Keratinocyte (primary cell): Measurements from ENCODE around the gene CRKL. TPM values are rescaled to one million over a fixed set of nuclear protein-coding genes. Genes with fewer than 3 reads are reported as not detected.

Experiments
- DNase-seq: peaks from one replicate; pipeline ENCODE4 v3.0.0-alpha.2; 2011; ENCODE audit warnings: low read depth, missing footprints, low spot score
- FAIRE-seq: peaks from 2 replicates; lab custom pipeline; 2011; peaks lifted over from hg19 to GRCh38; lab: Jason Lieb, UNC
- H2AFZ ChIP-seq: 2 replicates; pipeline ENCODE4 v1.6.0; 2012; ENCODE audit warnings: low read length, control low read depth, inconsistent platforms; ENCODE audit not compliant: control insufficient read depth
- H3K27ac ChIP-seq: 2 replicates; pipeline ENCODE4 v1.5.1; 2011; ENCODE audit warnings: low read length; ENCODE audit not compliant: control insufficient read depth, insufficient read depth
- H3K27me3 ChIP-seq: 3 replicates; pipeline ENCODE4 v1.6.0; 2011; ENCODE audit warnings: low read length; ENCODE audit not compliant: control insufficient read depth, insufficient read depth; ENCODE audit errors: extremely low read depth
- H3K36me3 ChIP-seq, 2 experiments: 2 replicates in 1 of 2; 3 replicates in 1 of 2; pipeline ENCODE4 v1.5.1; 2011; ENCODE audit warnings: low read length in 2 of 2, mild to moderate bottlenecking in 1 of 2; ENCODE audit not compliant: control insufficient read depth in 2 of 2, insufficient read depth in 2 of 2; ENCODE audit errors: extremely low read depth in 1 of 2
- H3K4me1 ChIP-seq: 3 replicates; pipeline ENCODE4 v1.5.1; 2011; ENCODE audit warnings: low read length; ENCODE audit not compliant: control insufficient read depth, insufficient read depth; ENCODE audit errors: extremely low read depth
- H3K4me2 ChIP-seq: 3 replicates; pipeline ENCODE4 v1.6.0; 2011; ENCODE audit warnings: low read depth, low read length; ENCODE audit not compliant: control insufficient read depth, insufficient read depth; ENCODE audit errors: extremely low read depth
- H3K4me3 ChIP-seq, 3 experiments: fragments of 200-600 bp in 1 of 3; sonication (generic) in 1 of 3; 2 replicates in 2 of 3; 3 replicates in 1 of 3; pipeline ENCODE4 v1.5.1; 2011 to 2016; ENCODE audit warnings: low read length in 3 of 3, mild to moderate bottlenecking in 3 of 3, control low read depth in 2 of 3, inconsistent platforms in 1 of 3, low read depth in 1 of 3, mixed read lengths in 1 of 3, mixed run types in 1 of 3, moderate library complexity in 1 of 3; ENCODE audit not compliant: control insufficient read depth in 2 of 3, insufficient read depth in 2 of 3; ENCODE audit errors: extremely low read depth in 1 of 3
- H3K79me2 ChIP-seq: 2 replicates; pipeline ENCODE4 v1.6.0; 2012; ENCODE audit warnings: low read length; ENCODE audit not compliant: control insufficient read depth, insufficient read depth
- H3K9ac ChIP-seq: 3 replicates; pipeline ENCODE4 v1.6.0; 2011; ENCODE audit warnings: low read length; ENCODE audit not compliant: control insufficient read depth, insufficient read depth; ENCODE audit errors: extremely low read depth
- H3K9me1 ChIP-seq: 3 replicates; pipeline ENCODE4 v1.6.0; 2011; ENCODE audit warnings: low read length; ENCODE audit not compliant: control insufficient read depth, insufficient read depth; ENCODE audit errors: extremely low read depth
- H3K9me3 ChIP-seq: 2 replicates; pipeline ENCODE4 v1.5.1; 2012; ENCODE audit warnings: low read depth, low read length; ENCODE audit not compliant: control insufficient read depth
- H4K20me1 ChIP-seq: 3 replicates; pipeline ENCODE4 v1.6.0; 2011; ENCODE audit warnings: low read length; ENCODE audit not compliant: control insufficient read depth, insufficient read depth; ENCODE audit errors: extremely low read depth
- CTCF ChIP-seq, 3 experiments: IDR thresholded peaks in 1 of 3; conservative IDR thresholded peaks in 1 of 3; optimal IDR thresholded peaks in 1 of 3; 2 replicates in 2 of 3; 3 replicates in 1 of 3; pipeline versions ENCODE3 to v1.5.1; 2011; ENCODE audit warnings: low read length in 3 of 3, mild to moderate bottlenecking in 3 of 3, moderate library complexity in 2 of 3, control low read depth in 1 of 3, inconsistent platforms in 1 of 3; ENCODE audit not compliant: insufficient read depth in 2 of 3; ENCODE audit errors: extremely low read depth in 1 of 3
- EZH2 ChIP-seq: IDR thresholded peaks from one replicate; pipeline ENCODE4 v1.6.1; 2012; ENCODE audit warnings: inconsistent platforms, mild to moderate bottlenecking, low read length, moderate library complexity
- dilution Hi-C: fragments of 300-500 bp; cut with MboI; formaldehyde crosslinking; loops from one replicate; pipeline ENCODE4 v1.7.0; 2020; ENCODE audit warnings: low sequenced_read_pairs; ENCODE audit not compliant: extremely low pct_ligation_motif_present
- polyA plus RNA-seq, 5 experiments: library from polyadenylated mRNA; depleted of rRNA in 3 of 5; stranded (reverse) in 3 of 5; stranded (forward) in 1 of 5; unstranded in 1 of 5; fragments of >200 nt; gene quantifications; 1 replicate in 1 of 5; 2 replicates in 3 of 5; 3 replicates in 1 of 5; pipeline versions ENCODE4 v1.2.1 to v1.2.3, GENCODE V29; 2011 to 2012; ENCODE audit warnings: missing spikeins in 2 of 5, low read depth in 1 of 5, low replicate concordance in 1 of 5

CRKL gene
- polyA plus RNA-seq, 1 donor (not counting 4 experiments of a cell fraction or from before 2014, with no cell fraction given), result 32.1 TPM

GRCh38 chr22:20885017-20885556 lies 32.1 kb upstream of the CRKL start:
- H3K27ac ChIP-seq, result no peak overlapping the region
- no peak overlapping the region for H3K9ac ChIP-seq
- no peak overlapping the region for H3K4me3 ChIP-seq
- no peak overlapping the region for H3K4me2 ChIP-seq
- no peaks in the 10 kb centered on the region for H3K9me3 ChIP-seq
- no peak overlapping the region for H2AFZ ChIP-seq
- TF ChIP-seq EZH2 (no peak), CTCF (optimal IDR thresholded peaks at IDR 0.05 in 1 of 3, IDR thresholded peaks at IDR 0.05 in 1 of 3, conservative IDR thresholded peaks at IDR 0.05 in 1 of 3; ENCODE audit: extremely low read depth in 1 of 3, insufficient read depth in 2 of 3, low read length in 3 of 3) (no peak)
- DNase-seq (no peak), FAIRE-seq (no peak)
- peaks cover 3% of the 10 kb centered on the region for H4K20me1 ChIP-seq
- no peaks in the 10 kb centered on the region for H3K9me1 ChIP-seq
- H3K27me3 ChIP-seq, result no peaks in the 10 kb centered on the region
- no peaks in the 10 kb centered on the region for H3K79me2 ChIP-seq
- peaks cover 9% of the 10 kb centered on the region for H3K4me1 ChIP-seq
- H3K36me3 ChIP-seq, result peaks cover 16 to 37% of the 10 kb centered on the region in 2 experiments
- dilution Hi-C loops, result no loop called here

GRCh38 chr22:20885557-20886323 lies 31.5 kb upstream of the CRKL start:
- peak overlapping the region; percentile 35 for H3K9ac ChIP-seq
- DNase-seq, result no peak
- peaks cover 16 to 38% of the 10 kb centered on the region in 2 experiments for H3K36me3 ChIP-seq
- no peaks in the 10 kb centered on the region for H3K27me3 ChIP-seq
- TF ChIP-seq EZH2 (no peak), CTCF (optimal IDR thresholded peaks at IDR 0.05 in 1 of 3, IDR thresholded peaks at IDR 0.05 in 1 of 3, conservative IDR thresholded peaks at IDR 0.05 in 1 of 3; ENCODE audit: extremely low read depth in 1 of 3, insufficient read depth in 2 of 3, low read length in 3 of 3) (peak; percentile 97 to 100 (median 99))
- H3K9me3 ChIP-seq, result no peaks in the 10 kb centered on the region
- H3K79me2 ChIP-seq, result no peaks in the 10 kb centered on the region
- FAIRE-seq, result peak; percentile 71
- dilution Hi-C loops, result no loop called here
- H3K9me1 ChIP-seq, result no peaks in the 10 kb centered on the region
- H3K4me2 ChIP-seq, result peak overlapping the region; percentile 43
- H4K20me1 ChIP-seq, result peaks cover 3% of the 10 kb centered on the region
- no peak overlapping the region for H3K4me3 ChIP-seq
- peak overlapping the region; percentile 78 for H2AFZ ChIP-seq
- H3K4me1 ChIP-seq, result peaks cover 9% of the 10 kb centered on the region
- H3K27ac ChIP-seq, result no peak overlapping the region
